Activated naive CD4-positive, alpha-beta T cell treated with anti-CD3 and anti-CD28 coated beads, Interleukin-2, amount 10 ng/mL, durations not matched to agents 7 days and 5 days (primary cell): ENCODE results near the gene RNF157.
"Not testable (repeated sequence)": the region's sequence is repeated elsewhere in the genome, so short reads cannot be mapped to it uniquely, and the experiment has no call there.

Experiments
- CTCF ChIA-PET: fragments of 350-600 bp; sonication (Branson Sonifier 250); formaldehyde crosslinking; loops from one replicate; lab custom pipeline; 2021; ENCODE audit warnings: antibody characterized with exemption; lab: Charles Lee
- DNase-seq: peaks from one replicate; pipeline ENCODE4 v3.0.0-alpha.2; 2020
- H3K27ac Mint-ChIP-seq: one replicate; pipeline ENCODE4 v1.8.0; 2021; ENCODE audit warnings: mild to moderate bottlenecking, moderate library complexity, mixed read lengths
- H3K27me3 Mint-ChIP-seq: one replicate; pipeline ENCODE4 v1.8.0; 2021; ENCODE audit warnings: mild to moderate bottlenecking, mixed read lengths
- H3K36me3 Mint-ChIP-seq: one replicate; pipeline ENCODE4 v1.8.0; 2021; ENCODE audit warnings: mixed read lengths
- H3K4me1 Mint-ChIP-seq: one replicate; pipeline ENCODE4 v1.8.0; 2021; ENCODE audit warnings: mixed read lengths
- H3K4me3 Mint-ChIP-seq: one replicate; pipeline ENCODE4 v1.8.0; 2021; ENCODE audit warnings: mild to moderate bottlenecking, moderate library complexity, mixed read lengths
- H3K9me3 Mint-ChIP-seq: one replicate; pipeline ENCODE4 v1.8.0; 2021; ENCODE audit warnings: mixed read lengths

The RNF157 gene

GRCh38 chr17:76217081-76217480, 23.2 kb downstream of the RNF157 start:
- Mint-ChIP-seq H3K27ac (no peak overlapping the region), H3K36me3 (peaks cover 45% of the 10 kb centered on the region), H3K4me1 (peaks cover 60% of the 10 kb centered on the region), H3K9me3 (no peaks in the 10 kb centered on the region), H3K27me3 (no peaks in the 10 kb centered on the region), H3K4me3 (no peak overlapping the region)
- CTCF ChIA-PET: interaction anchor here (1.0 to 2.6 kb wide), 3 partner anchors 9 to 37 kb away, joined by 4 to 9 read pairs (median 5); no protein-coding TSS in a partner anchor
- no peak for DNase-seq

- no peak overlapping the region for H3K4me3 Mint-ChIP-seq
- DNase-seq: no peak
- CTCF ChIA-PET: no interaction called here
- H3K4me1 Mint-ChIP-seq: peaks cover 78% of the 10 kb centered on the region
- no peak overlapping the region for H3K27ac Mint-ChIP-seq
- H3K36me3 Mint-ChIP-seq: peaks cover 58% of the 10 kb centered on the region
- no peaks in the 10 kb centered on the region for H3K9me3 Mint-ChIP-seq
- H3K27me3 Mint-ChIP-seq: no peaks in the 10 kb centered on the region
Observed at GRCh38 chr17:76213491-76213890, 26.8 kb downstream of the RNF157 start.

- Mint-ChIP-seq H3K4me1 (peaks cover 78% of the 10 kb centered on the region), H3K27me3 (no peaks in the 10 kb centered on the region), H3K36me3 (peaks cover 73% of the 10 kb centered on the region), H3K9me3 (no peaks in the 10 kb centered on the region), H3K4me3 (peak overlapping the region; percentile 14), H3K27ac (peak overlapping the region; percentile 91)
- CTCF ChIA-PET: interaction anchor here (1.4 to 3.2 kb wide), 4 partner anchors 9 to 72 kb away, joined by 4 to 12 read pairs (median 7); no protein-coding TSS in a partner anchor
- peak; percentile 40 for DNase-seq
Observed at GRCh38 chr17:76208120-76208519, 32.2 kb downstream of the RNF157 start.

- peaks cover 76% of the 10 kb centered on the region for H3K4me1 Mint-ChIP-seq
- no peak overlapping the region for H3K4me3 Mint-ChIP-seq
- DNase-seq: no peak
- H3K36me3 Mint-ChIP-seq: peaks cover 77% of the 10 kb centered on the region
- CTCF ChIA-PET: interaction anchor here (0.5 to 3.2 kb wide), 5 partner anchors 10 to 73 kb away, joined by 4 to 12 read pairs (median 5); no protein-coding TSS in a partner anchor
- H3K27me3 Mint-ChIP-seq: no peaks in the 10 kb centered on the region
- H3K9me3 Mint-ChIP-seq: no peaks in the 10 kb centered on the region
- H3K27ac Mint-ChIP-seq: peak overlapping the region; percentile 91
Observed at GRCh38 chr17:76207275-76208059, 32.8 kb downstream of the RNF157 start.

- H3K27me3 Mint-ChIP-seq, H3K9me3 Mint-ChIP-seq, DNase-seq, H3K4me3 Mint-ChIP-seq: not testable (repeated sequence)
- CTCF ChIA-PET: interaction anchor here (1.0 to 1.5 kb wide), 3 partner anchors 16 to 180 kb away, joined by 3 read pairs; no protein-coding TSS in a partner anchor
- peaks cover 72% of the 10 kb centered on the region for H3K36me3 Mint-ChIP-seq
- H3K4me1 Mint-ChIP-seq: peaks cover 76% of the 10 kb centered on the region
- H3K27ac Mint-ChIP-seq: peak overlapping the region; percentile 60
Observed at GRCh38 chr17:76205542-76206144, 34.6 kb downstream of the RNF157 start.

- DNase-seq: no peak
- Mint-ChIP-seq H3K27ac (no peak overlapping the region), H3K27me3 (no peaks in the 10 kb centered on the region), H3K36me3 (peaks cover 74% of the 10 kb centered on the region), H3K4me1 (peaks cover 77% of the 10 kb centered on the region), H3K4me3 (no peak overlapping the region), H3K9me3 (no peaks in the 10 kb centered on the region)
- CTCF ChIA-PET: no interaction called here
Observed at GRCh38 chr17:76204277-76204676, 36.0 kb downstream of the RNF157 start.

- no peaks in the 10 kb centered on the region for H3K9me3 Mint-ChIP-seq
- peaks cover 79% of the 10 kb centered on the region for H3K36me3 Mint-ChIP-seq
- H3K27me3 Mint-ChIP-seq: no peaks in the 10 kb centered on the region
- peak overlapping the region; percentile 93 for H3K27ac Mint-ChIP-seq
- peaks cover 77% of the 10 kb centered on the region for H3K4me1 Mint-ChIP-seq
- no peak overlapping the region for H3K4me3 Mint-ChIP-seq
- no peak for DNase-seq
- CTCF ChIA-PET: no interaction called here
Observed at GRCh38 chr17:76200354-76200753, 39.9 kb downstream of the RNF157 start.

- CTCF ChIA-PET: interaction anchor here (0.7 to 1.2 kb wide), 2 partner anchors 78 to 80 kb away, joined by 3 read pairs; no protein-coding TSS in a partner anchor
- Mint-ChIP-seq H3K9me3 (no peaks in the 10 kb centered on the region), H3K36me3 (peaks cover 82% of the 10 kb centered on the region), H3K4me3 (no peak overlapping the region), H3K4me1 (peaks cover 85% of the 10 kb centered on the region), H3K27me3 (no peaks in the 10 kb centered on the region), H3K27ac (peak overlapping the region; percentile 93)
- DNase-seq: peak; percentile 78
Observed at GRCh38 chr17:76199469-76199868, 40.8 kb downstream of the RNF157 start.

GRCh38 chr17:76198702-76199101, 41.6 kb downstream of the RNF157 start:
- CTCF ChIA-PET: interaction anchor here (0.5 to 1.2 kb wide), 3 partner anchors 17 to 81 kb away, joined by 3 read pairs; no protein-coding TSS in a partner anchor
- no peak for DNase-seq
- peaks cover 86% of the 10 kb centered on the region for H3K4me1 Mint-ChIP-seq
- peak overlapping the region; percentile 93 for H3K27ac Mint-ChIP-seq
- no peak overlapping the region for H3K4me3 Mint-ChIP-seq
- H3K9me3 Mint-ChIP-seq: no peaks in the 10 kb centered on the region
- no peaks in the 10 kb centered on the region for H3K27me3 Mint-ChIP-seq
- peaks cover 83% of the 10 kb centered on the region for H3K36me3 Mint-ChIP-seq

GRCh38 chr17:76197911-76198310, 42.4 kb downstream of the RNF157 start:
- peak overlapping the region; percentile 77 for H3K27ac Mint-ChIP-seq
- H3K27me3 Mint-ChIP-seq: no peaks in the 10 kb centered on the region
- H3K9me3 Mint-ChIP-seq: no peaks in the 10 kb centered on the region
- CTCF ChIA-PET: interaction anchor here (0.7 to 3.5 kb wide), 2 partner anchors 10 to 58 kb away, joined by 3 to 12 read pairs; no protein-coding TSS in a partner anchor
- H3K4me1 Mint-ChIP-seq: peaks cover 91% of the 10 kb centered on the region
- DNase-seq: no peak
- H3K4me3 Mint-ChIP-seq: no peak overlapping the region
- H3K36me3 Mint-ChIP-seq: peaks cover 86% of the 10 kb centered on the region

- H3K27me3 Mint-ChIP-seq: no peaks in the 10 kb centered on the region
- no peaks in the 10 kb centered on the region for H3K9me3 Mint-ChIP-seq
- H3K4me1 Mint-ChIP-seq: peaks cover 93% of the 10 kb centered on the region
- H3K27ac Mint-ChIP-seq: no peak overlapping the region
- CTCF ChIA-PET: interaction anchor here (3.5 kb wide), 1 partner anchor 11 kb away, joined by 12 read pairs; no protein-coding TSS in a partner anchor
- peaks cover 82% of the 10 kb centered on the region for H3K36me3 Mint-ChIP-seq
- H3K4me3 Mint-ChIP-seq: no peak overlapping the region
- no peak for DNase-seq
Observed at GRCh38 chr17:76196675-76197074, 43.6 kb downstream of the RNF157 start.

GRCh38 chr17:76195281-76196096, 44.8 kb downstream of the RNF157 start:
- H3K9me3 Mint-ChIP-seq: no peaks in the 10 kb centered on the region
- no peak for DNase-seq
- H3K27me3 Mint-ChIP-seq: no peaks in the 10 kb centered on the region
- peak overlapping the region; percentile 96 for H3K27ac Mint-ChIP-seq
- peaks cover 75% of the 10 kb centered on the region for H3K36me3 Mint-ChIP-seq
- peaks cover 93% of the 10 kb centered on the region for H3K4me1 Mint-ChIP-seq
- no peak overlapping the region for H3K4me3 Mint-ChIP-seq
- CTCF ChIA-PET: interaction anchor here (1.0 to 3.5 kb wide), 2 partner anchors 13 to 17 kb away, joined by 5 to 12 read pairs; no protein-coding TSS in a partner anchor

- Mint-ChIP-seq H3K9me3 (no peaks in the 10 kb centered on the region), H3K27me3 (no peaks in the 10 kb centered on the region), H3K36me3 (peaks cover 69% of the 10 kb centered on the region), H3K4me1 (peaks cover 93% of the 10 kb centered on the region), H3K27ac (peak overlapping the region; percentile 96), H3K4me3 (peak overlapping the region; percentile 55)
- CTCF ChIA-PET: interaction anchor here (1.4 to 3.1 kb wide), 2 partner anchors 13 to 16 kb away, joined by 3 to 29 read pairs; no protein-coding TSS in a partner anchor
- peak; percentile 69 for DNase-seq
Observed at GRCh38 chr17:76193591-76193990, 46.7 kb downstream of the RNF157 start.
